Colonic mucosa (tissue), 4 donors: Measurements from ENCODE around the gene MGA. TPM values are rescaled to one million over a fixed set of nuclear protein-coding genes. Genes with fewer than 3 reads are reported as not detected.

Experiments used
- DNase-seq: peaks from one replicate; pipeline ENCODE4 v3.0.0-alpha.2; 2020
- H3K27ac ChIP-seq: fragments of 200-600 bp; one replicate; pipeline ENCODE4 v1.8.0; 2021
- H3K27me3 ChIP-seq: fragments of 200-600 bp; one replicate; pipeline ENCODE4 v1.8.0; 2021
- H3K36me3 ChIP-seq: fragments of 200-600 bp; one replicate; pipeline ENCODE4 v1.8.0; 2021
- H3K4me1 ChIP-seq: fragments of 200-600 bp; one replicate; pipeline ENCODE4 v1.8.0; 2021; ENCODE audit warnings: mild to moderate bottlenecking
- H3K4me3 ChIP-seq: fragments of 200-600 bp; one replicate; pipeline ENCODE4 v1.8.0; 2021
- H3K9ac ChIP-seq, 2 donors: one replicate each; pipeline ENCODE4 v1.7.0; 2013; ENCODE audit warnings: control low read depth in 2 of 2, low read depth in 2 of 2, low read length in 2 of 2
- H3K9me3 ChIP-seq: fragments of 200-600 bp; one replicate; pipeline ENCODE4 v1.8.0; 2021
- CTCF ChIP-seq: fragments of 200-600 bp; IDR thresholded peaks from one replicate; pipeline ENCODE4 v1.8.0; 2022; ENCODE audit warnings: antibody characterized with exemption, mild to moderate bottlenecking
- intact Hi-C: fragments of 100-400 bp; cut with DNase I; formaldehyde crosslinking; loops from one replicate; pipeline ENCODE4 v1.14.1; 2022
- microRNA-seq: library from miRNA; unstranded; fragments of <30 nt; microRNA quantifications from one replicate; pipeline ENCODE4, GENCODE V29; 2019
- total RNA-seq, 2 donors: library from RNA; stranded (reverse); fragmentation: NEBNext Ultra II Directional in 1 of 2; extraction: Animal tissue kit (Norgen Biotek cat#: 25700) in 1 of 2; gene quantifications; one replicate each; pipeline ENCODE4 v1.2.1, GENCODE V29; 2021
- donor health status: healthy.
- donor health status: DM: no; HTN: no; CAD: no.
- donor health status: DM: no; HTN: no; CAD: no.

The MGA gene
- total RNA-seq, 2 donors from 2014 or later: 21.8 to 25.8 TPM

- Histone ChIP-seq H3K36me3 (no peaks in the 10 kb centered on the region), H3K27ac (no peak overlapping the region), H3K27me3 (no peaks in the 10 kb centered on the region), H3K9me3 (no peaks in the 10 kb centered on the region), H3K9ac (no peak overlapping the region), H3K4me1 (no peaks in the 10 kb centered on the region), H3K4me3 (no peak overlapping the region)
- DNase-seq: no peak
- intact Hi-C loops: no loop called here
- TF ChIP-seq CTCF: no peak
Observed at GRCh38 chr15:41822471-41822870, 162.3 kb downstream of the MGA start.

Small RNAs within 50 kb of the gene (microRNA-seq; reads per million reads assigned to microRNA genes)
- gene MIR626: not detected

Other genes starting within 250 kb of the MGA start
- 10 to 100 TPM; 21.0 to 28.7 TPM for gene RTF1, start 243.3 kb upstream of the MGA start, total RNA-seq
- 10 to 100 TPM; 36.1 to 43.5 TPM for gene ITPKA, start 166.5 kb upstream of the MGA start, total RNA-seq
- gene LTK, start 146.6 kb upstream of the MGA start, total RNA-seq: 1 to 10 TPM; 6.9 to 8.2 TPM
- gene RPAP1, start 116.1 kb upstream of the MGA start, total RNA-seq: 10 to 100 TPM; 21.7 to 53.8 TPM
- gene TYRO3, start 101.2 kb upstream of the MGA start, total RNA-seq: 1 to 10 TPM; 3.2 to 6.0 TPM
- gene MAPKBP1, start 114.1 kb downstream of the MGA start, total RNA-seq: 10 to 100 TPM in 1 of 2 donors, 1 to 10 TPM in 1; 9.0 to 14.6 TPM
- gene JMJD7, start 167.7 kb downstream of the MGA start, total RNA-seq: 10 to 100 TPM in 1 of 2 donors, 1 to 10 TPM in 1; 7.8 to 11.8 TPM
- gene PLA2G4B, start 178.4 kb downstream of the MGA start, total RNA-seq: 1 to 10 TPM; 2.2 to 6.2 TPM
- 1 to 10 TPM in 1 of 2 donors, under 1 TPM in 1; 0.72 to 2.3 TPM for gene SPTBN5, start 233.6 kb downstream of the MGA start, total RNA-seq